Lung (tissue), 12 donors: ENCODE results near the gene TLE3. TPM values are rescaled to one million over a fixed set of nuclear protein-coding genes. Genes with fewer than 3 reads are reported as not detected.

ENCODE experiments used
- ATAC-seq: fragments of 200-7000 bp; cut with Tn5 transposase; one replicate; pipeline ENCODE4 v1.9.1; 2020; ENCODE audit warnings: moderate number of reproducible peaks; ENCODE audit not compliant: insufficient read depth, low FRiP score
- DNase-seq, 3 donors: peaks; one replicate each; pipeline ENCODE4 v3.0.0-alpha.2; 2013 to 2017
- H3K27ac ChIP-seq, 2 donors: one replicate each; pipeline ENCODE4 v1.5.1; 2013; ENCODE audit warnings: mild to moderate bottlenecking in 2 of 2, moderate library complexity in 2 of 2, control low read depth in 1 of 2, inconsistent platforms in 1 of 2, low read depth in 1 of 2, low read length in 1 of 2
- H3K27me3 ChIP-seq, 3 donors: one replicate each; pipeline ENCODE4 v1.5.1; 2013; ENCODE audit warnings: low read length in 2 of 3; ENCODE audit not compliant: control insufficient read depth in 3 of 3, insufficient read depth in 3 of 3
- H3K36me3 ChIP-seq, 4 donors: one replicate each; pipeline ENCODE4 v1.5.1; 2013; ENCODE audit warnings: low read length in 4 of 4, mild to moderate bottlenecking in 1 of 4, moderate library complexity in 1 of 4; ENCODE audit not compliant: control insufficient read depth in 4 of 4, insufficient read depth in 4 of 4
- H3K4me1 ChIP-seq, 5 donors: one replicate each; pipeline ENCODE4 v1.5.1; 2013; ENCODE audit warnings: low read length in 5 of 5, mild to moderate bottlenecking in 2 of 5, moderate library complexity in 1 of 5; ENCODE audit not compliant: control insufficient read depth in 5 of 5, insufficient read depth in 5 of 5
- H3K4me3 ChIP-seq: one replicate; pipeline ENCODE4 v1.5.1; 2013; ENCODE audit warnings: mild to moderate bottlenecking, control low read depth, moderate library complexity
- H3K9ac ChIP-seq, 2 donors: one replicate each; pipeline ENCODE4 v1.5.1; 2013; ENCODE audit warnings: low read length in 2 of 2, control low read depth in 1 of 2; ENCODE audit not compliant: insufficient read depth in 1 of 2
- H3K9me3 ChIP-seq, 4 donors: one replicate each; pipeline ENCODE4 v1.5.1; 2013; ENCODE audit warnings: low read length in 3 of 4, mild to moderate bottlenecking in 1 of 4, moderate library complexity in 1 of 4; ENCODE audit not compliant: control insufficient read depth in 4 of 4, insufficient read depth in 3 of 4
- WGBS, 2 donors: extraction: QIAGEN DNeasy Blood & Tissue Kit; methylation state at CpG; one replicate each; pipeline ENCODE4 v1.1.7; 2013; 5-methylcytosine and 5-hydroxymethylcytosine counted together
- polyA plus RNA-seq, 2 donors: library from polyadenylated mRNA; stranded (reverse); fragments of 200-250 nt; gene quantifications; one replicate each; pipeline ENCODE4 v1.2.1, GENCODE V29; 2013
- total RNA-seq, 2 donors: library from RNA; depleted of rRNA in 1 of 2; stranded (reverse); fragments of >200 nt in 1 of 2; gene quantifications; one replicate each; pipeline ENCODE4 v1.2.1, GENCODE V29; 2014 to 2021
- TF ChIP-seq, protein P1 (sequence below): IDR thresholded peaks from 2 replicates; pipeline ENCODE4 v1.5.1; 2012; ENCODE audit warnings: mild to moderate bottlenecking; ENCODE audit errors: control extremely low read depth, extremely low read depth
- donor health status: control.
- donor health status: control.
- donor health status: Bipolar disorder and iron deficiency.
- donor health status: healthy.
- donor health status: DM: yes; HTN: yes; CAD: no.

The TLE3 gene
- total and polyA plus RNA-seq, 4 donors, result 22.7 to 77.3 (median 73.3) TPM

DNA sequence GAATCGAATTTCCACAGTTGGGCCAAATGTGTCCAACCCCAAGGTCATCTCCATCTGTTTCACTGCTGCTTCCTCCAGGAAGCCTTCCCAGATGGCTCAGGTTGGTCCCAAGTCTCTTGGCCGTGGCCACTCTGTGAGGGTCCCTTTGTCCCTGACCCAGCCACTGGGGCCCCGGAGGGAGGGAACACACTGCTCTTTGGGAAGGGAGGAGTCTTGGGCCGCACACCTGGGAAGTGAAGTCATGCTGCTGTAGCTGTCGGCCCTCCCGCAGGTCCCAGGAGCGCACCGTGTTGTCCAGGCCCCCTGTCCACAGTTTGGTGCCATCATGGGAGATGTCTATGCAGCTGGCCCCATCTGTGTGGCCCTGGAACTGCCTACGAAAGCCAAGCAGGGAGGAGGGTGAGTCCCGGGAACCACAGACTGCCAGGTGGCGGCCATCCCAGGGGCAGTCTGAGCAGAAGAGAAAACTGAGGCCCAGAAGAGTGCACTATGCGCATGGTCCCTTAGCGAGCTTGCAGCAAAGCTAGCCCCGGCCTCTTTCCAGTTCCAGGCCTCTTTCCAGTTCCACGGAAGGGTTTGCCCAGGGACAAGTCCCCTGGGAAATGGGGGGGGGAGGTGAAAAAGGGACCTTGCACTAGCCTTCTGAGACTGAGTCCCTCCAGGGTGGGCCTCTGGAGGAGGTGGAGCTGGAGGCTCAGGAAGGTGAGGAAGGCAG is 44.6 kb downstream of the TLE3 start:
- DNase-seq (no peak), ATAC-seq (no peak)
- Histone ChIP-seq H3K36me3 (peaks cover 11 to 85% (median 66%) of the 10 kb centered on the region in 4 donors), H3K9ac (no peak overlapping the region), H3K27ac (no peak overlapping the region), H3K4me1 (peaks cover 0 to 16% (median 5%) of the 10 kb centered on the region in 5 donors), H3K27me3 (no peaks in the 10 kb centered on the region), H3K4me3 (no peak overlapping the region), H3K9me3 (peaks cover 0 to 6% (median 0%) of the 10 kb centered on the region in 4 donors)
- WGBS, 2 donors, result 89 to 93% methylated on average over 15 of the region's 15 CpGs
- TF ChIP-seq, protein P1, sequence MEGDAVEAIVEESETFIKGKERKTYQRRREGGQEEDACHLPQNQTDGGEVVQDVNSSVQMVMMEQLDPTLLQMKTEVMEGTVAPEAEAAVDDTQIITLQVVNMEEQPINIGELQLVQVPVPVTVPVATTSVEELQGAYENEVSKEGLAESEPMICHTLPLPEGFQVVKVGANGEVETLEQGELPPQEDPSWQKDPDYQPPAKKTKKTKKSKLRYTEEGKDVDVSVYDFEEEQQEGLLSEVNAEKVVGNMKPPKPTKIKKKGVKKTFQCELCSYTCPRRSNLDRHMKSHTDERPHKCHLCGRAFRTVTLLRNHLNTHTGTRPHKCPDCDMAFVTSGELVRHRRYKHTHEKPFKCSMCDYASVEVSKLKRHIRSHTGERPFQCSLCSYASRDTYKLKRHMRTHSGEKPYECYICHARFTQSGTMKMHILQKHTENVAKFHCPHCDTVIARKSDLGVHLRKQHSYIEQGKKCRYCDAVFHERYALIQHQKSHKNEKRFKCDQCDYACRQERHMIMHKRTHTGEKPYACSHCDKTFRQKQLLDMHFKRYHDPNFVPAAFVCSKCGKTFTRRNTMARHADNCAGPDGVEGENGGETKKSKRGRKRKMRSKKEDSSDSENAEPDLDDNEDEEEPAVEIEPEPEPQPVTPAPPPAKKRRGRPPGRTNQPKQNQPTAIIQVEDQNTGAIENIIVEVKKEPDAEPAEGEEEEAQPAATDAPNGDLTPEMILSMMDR, result no peak

DNA sequence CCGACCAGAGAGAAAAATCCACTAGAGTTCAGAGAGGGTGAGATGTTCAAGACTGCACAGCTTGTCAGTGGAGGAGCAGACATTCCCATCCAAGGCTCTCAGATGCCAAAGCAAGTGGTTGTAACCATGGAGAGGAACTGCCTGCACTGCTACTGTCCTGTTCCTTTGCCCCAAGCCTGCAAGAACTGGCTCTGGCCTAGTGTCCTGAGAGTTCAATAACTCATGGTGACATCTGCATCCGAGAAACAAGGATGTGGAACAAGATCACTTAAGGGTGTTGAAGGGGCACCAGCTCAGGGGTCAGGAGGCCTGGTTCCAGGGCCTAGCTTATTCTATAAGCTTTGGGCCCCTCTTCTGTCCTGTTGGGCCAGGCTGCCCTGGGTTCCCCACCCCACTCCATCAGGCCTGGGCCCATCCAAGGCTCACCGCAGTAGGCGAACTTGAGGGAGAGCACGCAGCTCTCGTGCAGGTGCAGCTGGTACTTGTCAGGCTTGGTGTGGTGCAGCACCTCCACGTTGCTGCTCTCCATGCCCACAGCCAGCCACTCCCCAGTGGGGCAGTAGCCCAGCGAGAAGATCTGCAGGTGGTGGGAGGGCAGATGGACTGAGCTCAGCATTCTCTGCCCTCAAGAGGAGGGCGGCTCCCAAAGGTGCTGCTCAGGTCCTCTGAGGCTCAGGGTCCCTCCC is 45.6 kb downstream of the TLE3 start:
- ATAC-seq (no peak), DNase-seq (no peak)
- peaks cover 0 to 6% (median 0%) of the 10 kb centered on the region in 4 donors for H3K9me3 ChIP-seq
- no peak overlapping the region for H3K4me3 ChIP-seq
- H3K9ac ChIP-seq, result no peak overlapping the region
- no peak overlapping the region for H3K27ac ChIP-seq
- no peaks in the 10 kb centered on the region for H3K27me3 ChIP-seq
- peaks cover 9 to 75% (median 58%) of the 10 kb centered on the region in 4 donors for H3K36me3 ChIP-seq
- H3K4me1 ChIP-seq, result peaks cover 0 to 27% (median 10%) of the 10 kb centered on the region in 5 donors
- WGBS, 2 donors, result 93 to 95% methylated on average over 9 of the region's 9 CpGs
- TF ChIP-seq, protein P1, result no peak

DNA sequence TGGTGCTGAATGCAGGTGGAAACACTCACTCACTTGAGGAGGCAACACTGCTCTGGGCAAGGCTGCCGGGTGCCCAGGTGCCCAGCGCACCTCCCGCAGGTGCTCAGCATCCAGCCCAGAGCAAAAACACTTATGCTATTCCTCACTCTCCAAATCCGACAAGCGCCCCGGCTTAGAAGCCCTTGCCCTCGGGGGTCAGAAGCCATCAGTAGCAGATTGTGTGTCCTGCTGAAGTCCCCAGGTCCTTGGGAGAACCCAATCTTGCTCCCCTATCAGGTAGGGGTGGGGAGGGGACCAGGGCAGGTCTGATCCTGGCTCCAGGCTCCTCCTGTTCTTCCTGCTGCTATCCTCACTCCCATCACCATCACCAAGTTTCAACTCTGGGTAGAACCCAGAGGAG is 46.7 kb downstream of the TLE3 start:
- H3K36me3 ChIP-seq, result peaks cover 8 to 70% (median 51%) of the 10 kb centered on the region in 4 donors
- H3K9ac ChIP-seq, result no peak overlapping the region
- no peak overlapping the region for H3K27ac ChIP-seq
- peaks cover 0 to 28% (median 11%) of the 10 kb centered on the region in 5 donors for H3K4me1 ChIP-seq
- no peak overlapping the region for H3K4me3 ChIP-seq
- TF ChIP-seq, protein P1, result no peak
- DNase-seq (no peak), ATAC-seq (no peak)
- whole genome bisulfite sequencing, 2 donors, result 93 to 98% methylated on average over 7 of the region's 7 CpGs
- H3K27me3 ChIP-seq, result no peaks in the 10 kb centered on the region
- peaks cover 0 to 6% (median 0%) of the 10 kb centered on the region in 4 donors for H3K9me3 ChIP-seq
